Stimulated activated CD4-positive, alpha-beta T cell treated with anti-CD3 and anti-CD28 coated beads, Interleukin-12 subunit alpha, Interleukin-12 subunit beta, amount 100 ng/mL, for 4 hours (primary cell): ENCODE measurements around the gene PHF12.

Experiments
- DNase-seq: peaks from one replicate; pipeline ENCODE4 v3.0.0-alpha.2; 2020

The PHF12 gene

DNA sequence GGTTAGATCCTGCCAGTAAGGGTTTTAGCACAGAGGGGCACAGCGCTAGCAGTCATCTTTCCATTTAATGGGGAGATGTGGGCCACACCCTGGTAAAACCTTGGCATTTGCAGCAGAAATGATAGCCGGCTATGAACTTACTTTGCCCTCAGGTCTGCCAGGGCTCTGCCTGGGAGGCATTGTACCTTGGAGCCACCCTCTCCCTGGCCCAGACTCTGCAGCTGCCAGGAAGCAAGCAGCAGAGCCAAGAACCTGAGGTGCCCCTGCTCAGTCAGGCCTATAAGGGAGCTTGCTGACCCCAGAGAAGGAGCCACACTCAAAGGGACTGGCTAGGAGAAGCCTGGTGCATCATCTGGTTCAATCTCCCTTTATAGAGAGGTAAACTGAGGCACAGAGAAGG lies 23.7 kb upstream of the PHF12 start:
- DNase-seq = no peak

DNA sequence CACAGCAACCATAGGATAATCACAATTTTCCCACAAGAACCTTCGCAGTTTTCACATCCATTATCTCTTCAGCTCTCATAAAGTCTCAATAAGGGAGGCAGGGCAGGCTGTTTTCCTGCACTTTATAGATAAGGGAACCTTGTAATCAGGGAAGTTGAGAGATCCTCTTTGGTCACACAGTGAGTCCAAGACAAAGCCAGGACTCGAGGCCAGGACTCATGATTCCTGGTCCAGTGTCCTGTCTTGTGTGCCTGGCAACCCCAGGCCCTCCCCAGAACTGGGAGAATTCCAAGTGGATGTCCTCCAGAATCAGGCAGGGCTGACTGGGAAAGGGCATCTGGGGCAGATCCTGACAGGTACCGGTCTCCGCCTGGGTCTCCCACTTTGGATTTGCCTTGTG lies 23.1 kb upstream of the PHF12 start:
- no peak for DNase-seq

DNA sequence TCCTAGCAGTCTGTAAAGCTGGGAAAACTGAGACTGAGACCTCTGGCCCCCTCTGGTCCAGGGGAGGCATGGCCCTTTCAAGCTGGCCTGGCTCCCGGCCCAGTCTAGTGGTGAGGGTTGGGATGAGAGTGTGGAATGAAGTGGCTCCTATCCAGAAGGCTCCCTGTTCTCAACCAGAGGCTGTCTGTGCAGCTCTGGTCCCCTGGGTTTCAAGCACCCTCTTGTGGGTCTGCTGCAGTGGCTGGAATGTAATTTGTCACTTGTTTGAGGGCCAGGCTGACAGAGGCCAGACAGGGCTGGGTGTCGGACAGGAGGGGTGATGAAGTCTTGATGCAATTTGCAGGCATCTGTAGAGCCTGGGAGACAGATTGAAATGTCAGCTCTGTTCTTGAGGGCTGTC lies 22.1 kb upstream of the PHF12 start:
- no peak for DNase-seq

DNA sequence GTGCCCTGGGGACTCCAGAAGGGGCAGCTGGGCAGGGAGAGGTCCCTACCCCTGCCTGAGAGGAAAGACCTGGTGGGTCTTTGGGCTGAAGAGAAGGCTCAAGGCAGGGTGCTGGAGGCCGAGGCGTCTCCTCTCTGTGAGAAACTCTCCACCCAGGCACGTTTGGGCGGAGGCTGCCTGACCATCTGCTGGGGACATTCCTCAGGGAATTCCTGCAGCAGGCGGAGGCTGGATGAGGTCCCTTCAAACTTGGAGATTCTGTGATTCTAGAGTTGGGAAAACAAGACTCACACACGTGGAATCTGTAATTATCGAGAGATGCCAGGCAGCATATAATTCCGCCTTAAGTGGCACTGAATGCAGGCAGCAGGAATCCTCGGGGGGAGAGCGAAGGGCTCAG lies 21.1 kb upstream of the PHF12 start:
- DNase-seq = no peak

DNA sequence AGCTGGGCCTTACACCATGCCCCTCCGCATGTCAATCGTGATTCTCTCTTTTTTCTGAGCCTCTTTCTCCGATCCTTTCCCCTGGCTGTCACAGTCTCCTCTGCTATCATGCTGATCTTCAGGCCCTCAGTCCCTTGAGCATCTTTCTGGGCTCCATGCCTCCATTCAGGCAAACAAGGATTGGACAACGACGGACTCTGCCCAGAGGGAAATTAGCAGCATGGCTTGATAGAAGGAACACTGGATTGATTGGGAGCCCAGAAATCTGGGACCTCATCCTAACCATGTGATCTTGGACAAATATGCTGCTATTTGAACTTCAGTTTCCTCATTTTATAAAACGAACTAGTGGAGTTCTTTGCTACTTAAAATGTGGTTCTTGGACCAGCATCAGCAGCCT lies 19.6 kb upstream of the PHF12 start:
- no peak for DNase-seq

DNA sequence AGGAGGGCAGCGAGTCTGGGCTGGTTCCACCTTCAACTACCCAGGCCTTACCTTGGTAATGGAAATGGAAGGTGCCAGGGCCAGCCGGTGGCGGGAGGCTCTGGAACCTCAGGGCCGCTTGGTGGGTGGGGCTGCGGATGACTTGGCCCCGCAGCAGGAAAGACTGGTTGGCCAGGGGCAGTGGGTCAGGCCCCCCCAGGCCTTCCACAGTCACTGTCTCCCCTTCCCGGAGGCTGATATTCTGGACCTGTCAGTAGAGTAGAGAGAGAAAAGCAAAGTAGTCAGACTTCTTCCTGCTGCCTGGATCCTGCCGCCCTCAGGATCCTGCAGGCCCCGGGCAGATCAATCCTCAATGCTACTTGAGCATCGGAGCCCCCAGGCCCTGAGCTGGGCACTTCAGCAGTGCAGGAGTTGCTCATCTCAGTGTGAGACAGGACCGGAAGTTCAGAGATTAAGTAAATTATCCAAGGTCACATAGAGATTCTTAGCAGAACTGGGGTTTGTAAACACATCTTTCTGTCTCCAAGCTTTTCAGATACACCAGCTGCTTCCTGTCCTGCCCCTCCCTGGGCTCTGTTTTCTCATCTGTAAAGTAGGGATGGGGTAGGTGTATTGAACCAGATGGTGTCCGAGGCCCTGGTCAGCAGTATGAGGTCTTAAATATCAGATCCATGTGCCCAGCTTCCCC lies 18.5 kb upstream of the PHF12 start:
- DNase-seq = no peak

DNA sequence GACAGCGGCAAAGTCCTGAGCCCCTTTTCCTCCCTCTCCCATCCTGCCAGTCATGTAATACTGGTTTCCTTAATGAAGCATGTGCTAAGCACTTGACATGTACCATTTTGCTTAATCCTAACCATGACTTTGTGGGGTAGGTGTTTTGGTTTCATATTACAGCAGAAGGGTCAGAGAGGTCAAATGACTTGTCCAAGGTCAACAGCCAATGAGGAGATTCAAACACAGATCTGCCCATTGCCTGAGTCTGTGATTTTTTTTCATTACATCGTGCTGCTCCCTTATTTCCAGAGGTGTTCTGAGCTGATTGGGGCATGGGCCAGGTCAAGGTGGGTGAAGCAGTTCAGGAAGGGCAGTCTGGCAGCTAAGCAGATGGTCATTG lies 17.6 kb upstream of the PHF12 start:
- DNase-seq = no peak

DNA sequence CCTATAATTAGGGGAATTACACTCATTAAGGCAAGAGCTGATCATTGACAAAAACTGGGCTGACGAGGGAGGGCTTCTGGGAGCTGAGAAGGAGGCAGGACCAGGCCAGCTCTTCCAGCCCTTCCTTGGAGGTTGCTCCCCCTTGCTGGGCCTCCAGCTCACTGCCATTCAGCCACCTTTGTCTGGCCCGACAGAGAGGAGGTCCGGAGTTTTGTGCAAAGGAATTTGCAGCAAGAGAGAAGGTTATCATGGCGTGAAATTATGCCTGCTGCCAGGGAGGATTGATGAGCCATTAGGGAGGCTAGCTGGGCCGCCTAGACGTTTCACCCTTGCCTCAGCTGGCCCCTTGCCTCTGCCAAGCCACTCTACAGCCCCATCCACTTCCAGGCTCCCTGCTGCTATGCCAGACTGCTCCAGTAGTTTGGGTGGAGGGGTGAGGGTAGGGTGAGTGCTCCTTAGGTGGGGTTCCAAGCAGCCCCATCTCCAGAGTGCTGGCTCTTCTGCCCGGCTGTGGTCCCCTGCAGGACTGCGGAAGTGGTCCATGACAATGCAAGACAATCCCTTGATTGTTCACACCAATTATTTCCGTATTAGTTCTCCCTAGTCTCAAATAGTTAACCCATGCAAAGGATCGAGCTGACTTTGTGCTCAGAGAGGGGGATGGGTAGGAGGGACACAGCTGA lies 17.1 kb upstream of the PHF12 start:
- no peak for DNase-seq

DNA sequence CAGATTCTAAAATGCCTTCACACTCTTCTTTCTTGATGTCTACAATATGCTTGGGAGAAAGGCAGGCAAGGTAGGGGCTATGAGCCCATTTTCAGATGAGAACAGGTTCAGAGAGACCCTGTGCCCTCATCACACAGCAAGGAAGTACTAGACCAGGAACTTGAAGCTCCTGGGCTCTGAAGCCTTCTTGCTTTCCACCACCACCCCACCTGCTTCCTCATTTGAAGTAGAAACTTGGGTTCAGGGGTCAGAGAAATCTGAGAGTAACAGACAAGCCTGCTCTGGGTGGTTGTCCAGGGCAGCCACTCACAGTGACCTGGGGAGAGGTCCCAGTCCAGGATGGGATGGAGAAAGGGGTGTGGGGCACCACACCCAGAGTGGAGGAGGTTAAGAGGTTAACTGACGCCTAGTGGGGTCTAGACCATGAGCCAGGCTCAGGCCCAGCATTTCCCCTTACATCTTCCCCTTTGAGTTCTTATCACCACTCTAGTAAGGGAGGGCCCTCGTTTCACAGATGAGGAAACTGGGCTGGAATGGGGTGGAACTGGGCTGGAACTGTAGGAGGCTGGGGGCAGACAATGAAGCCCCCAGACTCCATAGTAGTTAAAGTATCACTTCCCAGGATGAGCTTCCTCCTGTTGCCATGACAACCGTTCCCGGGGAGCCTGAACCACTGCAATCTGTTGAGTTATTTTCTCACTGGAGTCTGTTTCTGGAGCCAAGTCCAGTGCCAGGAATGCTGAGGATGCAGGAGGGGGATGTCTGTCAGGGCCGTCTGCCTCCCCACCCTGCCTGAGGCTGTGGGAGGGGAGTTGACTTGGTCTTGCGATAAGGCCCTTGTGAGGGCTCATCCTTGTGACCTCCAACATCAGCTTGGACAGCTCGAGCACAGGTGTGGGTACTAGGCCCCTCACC lies 16.2 kb upstream of the PHF12 start:
- no peak for DNase-seq

DNA sequence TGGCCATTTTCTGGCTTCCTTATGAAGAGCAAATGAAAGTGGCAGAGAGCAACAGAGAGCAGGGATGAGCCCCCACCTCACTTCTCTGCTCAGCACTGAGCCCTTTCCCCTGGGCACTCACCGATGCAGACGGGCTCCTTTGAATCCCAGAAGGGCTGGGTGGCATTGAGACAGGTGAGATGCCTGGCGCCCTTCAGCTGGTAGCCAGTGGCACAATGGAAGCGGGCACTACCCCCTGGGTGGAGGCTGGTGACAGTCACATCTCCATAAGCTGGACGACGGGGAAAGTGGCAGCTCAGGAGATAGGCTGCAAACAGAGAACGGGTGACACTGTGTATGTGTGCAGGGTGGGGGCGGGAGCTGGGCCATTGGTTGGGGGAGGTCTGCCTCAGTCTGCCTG lies 12.5 kb upstream of the PHF12 start:
- DNase-seq = no peak

DNA sequence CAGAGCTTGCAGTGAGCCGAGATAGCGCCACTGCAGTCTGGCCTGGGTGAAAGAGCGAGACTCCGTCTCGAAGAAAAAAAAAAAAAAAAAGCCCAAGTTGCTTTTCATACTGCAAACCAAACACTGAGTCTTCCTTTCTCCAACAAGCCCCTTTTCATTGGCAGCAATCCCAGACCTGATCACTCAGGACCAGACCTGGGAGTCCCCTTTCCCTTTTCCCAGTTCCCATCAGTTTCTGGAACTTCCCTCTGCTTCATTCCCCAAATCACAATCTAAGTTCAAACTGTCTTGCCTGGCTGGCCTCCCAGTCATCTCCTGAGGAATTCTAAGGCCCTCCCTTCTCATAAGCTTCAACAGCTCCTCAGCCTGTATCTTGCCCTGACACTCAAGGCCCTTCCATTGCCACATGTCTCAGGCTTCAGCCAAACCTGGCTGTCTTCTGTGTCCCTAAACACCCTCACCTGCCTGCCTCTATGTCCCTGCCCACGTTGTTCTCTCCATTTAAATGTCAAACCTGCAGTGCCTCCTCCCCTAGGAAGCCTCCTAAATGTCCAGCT lies 11.8 kb upstream of the PHF12 start:
- no peak for DNase-seq

DNA sequence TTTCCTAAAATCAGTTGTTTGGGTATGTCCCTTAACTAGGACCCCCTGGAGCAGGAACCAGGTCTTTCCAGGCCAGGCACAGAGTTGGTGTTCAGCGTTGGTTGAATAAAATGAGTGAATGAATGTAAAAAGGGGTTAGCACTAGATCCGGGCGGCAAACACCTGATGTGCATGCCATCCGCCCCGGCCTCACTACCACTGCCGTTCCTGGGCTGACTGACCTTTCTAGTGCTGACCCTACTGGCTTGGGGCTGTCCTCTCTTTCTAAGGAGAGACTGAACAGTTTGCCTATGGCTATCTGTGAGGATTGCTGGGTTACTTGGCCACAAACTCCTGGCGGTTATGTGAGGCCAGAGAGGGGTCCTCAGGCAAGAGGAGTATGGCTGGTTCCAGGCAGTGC lies 10.1 kb upstream of the PHF12 start:
- no peak for DNase-seq

DNA sequence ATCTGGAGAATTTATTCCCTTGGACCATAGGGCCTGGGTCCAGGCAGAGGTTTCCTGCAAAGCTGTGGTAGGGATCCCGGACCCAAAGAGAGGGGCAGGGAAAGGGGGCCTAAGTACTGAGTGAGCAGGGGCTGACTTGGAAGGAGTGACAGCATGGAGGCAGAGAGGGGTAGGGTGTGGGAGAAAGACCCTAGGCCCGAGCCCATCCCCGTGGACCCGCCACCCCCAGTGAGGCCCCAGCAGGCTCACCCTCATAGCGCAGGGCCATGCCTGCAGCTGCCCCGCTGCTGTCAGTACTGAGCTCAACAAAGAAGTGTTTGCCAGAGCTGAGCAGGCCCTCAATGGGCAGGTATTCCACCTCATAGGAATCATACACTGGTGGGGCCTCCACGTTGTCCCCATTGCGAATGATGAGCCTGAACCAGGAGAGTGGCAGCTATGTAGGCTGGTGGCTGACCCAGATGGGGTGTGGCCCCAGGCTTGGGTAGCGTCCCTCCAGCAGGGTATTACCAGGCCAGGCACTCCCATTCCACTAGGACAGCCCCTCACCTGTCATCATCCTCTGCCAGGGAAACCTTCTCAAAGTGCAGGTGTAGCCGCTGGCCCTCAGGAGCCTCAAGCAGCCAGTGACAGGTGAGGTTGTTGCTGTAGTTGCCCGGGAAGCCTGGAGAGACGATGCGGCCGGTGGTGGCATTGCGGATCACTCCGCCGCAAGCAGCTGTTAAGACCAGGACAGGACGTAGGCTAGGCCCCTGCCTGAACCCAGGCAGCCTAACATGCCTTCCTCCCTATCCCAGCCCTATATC lies 9.1 kb upstream of the PHF12 start:
- no peak for DNase-seq

DNA sequence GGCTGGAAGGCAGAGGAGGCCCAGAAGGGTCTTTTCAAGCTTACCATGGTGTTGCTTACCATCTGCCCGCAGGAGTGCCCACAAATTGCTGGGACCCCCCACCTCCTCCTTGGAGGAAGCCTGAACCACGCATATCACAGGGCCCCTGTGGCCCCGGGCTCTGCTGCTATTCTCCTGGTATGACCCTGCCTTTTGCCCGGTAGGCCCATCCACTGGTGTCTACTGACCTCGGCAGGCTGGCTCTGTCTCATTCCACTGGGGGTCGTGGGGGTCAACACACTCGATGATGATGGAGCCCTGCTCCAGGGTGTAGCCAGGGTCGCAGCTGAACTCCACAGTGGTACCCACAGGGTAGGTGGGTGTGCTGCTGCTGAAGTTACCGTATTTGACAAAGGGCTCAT lies 8.2 kb upstream of the PHF12 start:
- DNase-seq = no peak

DNA sequence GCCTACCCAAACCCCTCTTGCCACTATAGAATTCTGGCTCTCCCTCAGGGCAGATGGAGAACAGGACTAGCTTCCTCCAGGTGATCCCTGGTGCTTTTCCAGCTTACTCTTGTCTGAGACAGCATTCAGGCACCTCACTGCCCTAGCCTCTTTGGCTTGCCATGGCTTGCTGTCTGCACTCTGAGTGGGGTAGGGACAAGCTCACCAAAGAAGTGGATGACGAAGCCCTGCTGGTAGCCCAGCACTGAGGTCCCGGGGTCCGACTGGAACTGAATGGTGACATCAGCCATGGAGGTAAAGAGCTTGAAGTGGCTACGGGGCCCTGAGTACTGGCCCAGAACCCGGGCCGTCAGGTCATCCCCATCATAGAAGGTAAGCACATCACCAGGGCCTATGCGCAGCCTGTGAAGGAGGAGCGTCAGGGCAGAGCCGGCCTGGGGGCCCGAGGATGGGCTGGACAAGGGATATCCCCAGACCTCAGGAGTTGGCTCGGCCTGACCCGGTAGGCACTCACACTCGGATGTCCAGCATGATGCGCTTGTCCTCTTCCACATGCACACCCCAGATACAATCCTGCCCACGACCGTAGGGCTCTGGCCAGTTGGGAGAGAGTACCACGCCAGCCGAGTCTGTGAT lies 7.6 kb upstream of the PHF12 start:
- DNase-seq = no peak

DNA sequence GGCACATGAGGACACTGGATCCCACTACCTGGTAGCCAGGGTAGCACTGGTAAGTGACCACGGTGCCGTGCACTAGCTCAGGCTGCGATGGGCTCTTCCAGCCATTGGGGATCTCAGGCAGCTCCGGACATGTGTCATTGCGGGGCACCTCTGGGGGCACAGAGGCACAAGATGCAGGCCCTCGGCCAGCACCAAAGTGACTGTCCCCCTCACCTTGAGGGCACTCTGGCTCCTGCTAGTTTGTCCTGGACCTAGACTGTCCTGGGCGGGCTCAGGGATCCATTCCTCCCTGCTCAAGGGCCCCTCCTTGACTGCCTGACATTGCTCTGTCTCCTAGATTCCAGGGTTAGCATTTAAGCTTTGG lies 6.7 kb upstream of the PHF12 start:
- DNase-seq = no peak

DNA sequence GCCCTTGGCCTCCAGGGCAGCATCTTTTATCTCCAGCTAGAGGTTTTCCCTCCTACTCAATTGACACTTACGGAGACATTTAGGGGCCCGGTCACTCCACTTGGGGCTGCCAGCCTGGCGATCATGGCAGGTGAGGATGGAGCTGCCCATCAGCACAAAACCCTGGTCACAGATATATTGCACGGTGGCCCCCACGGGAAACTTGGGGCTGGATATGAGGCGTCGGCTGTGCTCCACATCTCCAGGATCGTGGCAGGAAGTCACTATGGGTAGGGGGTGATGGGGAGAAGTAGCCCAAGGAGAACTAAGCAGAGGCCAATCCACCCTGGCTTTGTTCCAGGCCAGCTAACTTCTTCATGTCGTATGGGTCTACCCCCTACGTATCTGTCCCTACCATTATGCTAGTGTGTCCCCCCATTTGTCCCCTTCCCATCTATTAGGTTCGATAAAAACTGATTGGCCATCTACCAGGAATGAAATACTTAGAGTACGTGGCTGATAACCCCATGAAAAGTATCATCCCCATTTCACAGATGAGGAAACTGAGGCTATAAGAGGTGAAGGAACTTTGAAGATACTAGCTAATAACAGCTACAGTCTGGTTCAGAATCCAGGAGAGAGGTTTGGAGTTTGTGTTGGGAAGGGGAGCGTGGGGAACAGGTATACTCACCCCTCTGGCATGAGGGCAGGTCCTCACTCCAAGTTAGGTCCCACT lies 6.1 kb upstream of the PHF12 start:
- DNase-seq = no peak

DNA sequence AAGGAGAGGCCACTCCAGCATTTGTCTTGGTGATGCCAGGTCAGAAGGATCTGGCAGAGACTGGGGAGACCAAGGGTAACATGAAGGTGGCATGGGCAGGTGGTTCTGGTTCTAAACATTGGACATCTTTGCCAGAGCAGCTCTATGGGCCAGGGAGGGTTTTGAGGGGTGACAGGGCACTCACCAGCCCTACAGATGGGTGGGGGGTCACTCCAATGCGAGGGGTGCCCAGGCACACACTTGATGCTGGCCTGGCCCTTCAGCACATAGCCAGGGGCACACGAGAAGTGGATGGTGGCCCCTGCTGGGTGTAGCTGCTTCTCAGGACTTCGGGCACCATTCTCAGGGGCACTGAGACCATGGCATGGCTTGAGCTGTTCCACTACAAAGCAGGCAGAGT lies 5.5 kb upstream of the PHF12 start:
- DNase-seq = no peak

DNA sequence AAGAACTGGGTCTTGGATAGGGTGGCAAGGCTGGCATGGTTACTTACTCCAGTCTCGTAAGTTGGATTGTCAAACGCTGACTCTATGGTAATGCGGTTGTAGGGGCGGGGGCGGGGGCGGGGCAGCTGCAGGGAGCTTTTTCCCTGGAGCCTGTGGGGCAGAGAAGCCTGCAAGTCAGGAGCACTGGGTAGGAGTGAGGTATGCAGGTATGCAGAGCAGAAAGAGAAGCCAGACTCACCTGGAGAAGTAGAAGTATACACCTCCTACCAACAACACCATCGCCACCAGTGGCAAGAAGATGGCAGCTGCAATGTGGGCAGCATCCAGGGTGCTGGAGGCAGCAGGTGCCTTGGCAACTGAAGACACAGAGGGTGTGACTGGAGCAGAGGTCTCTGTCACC lies 4.8 kb upstream of the PHF12 start:
- no peak for DNase-seq

DNA sequence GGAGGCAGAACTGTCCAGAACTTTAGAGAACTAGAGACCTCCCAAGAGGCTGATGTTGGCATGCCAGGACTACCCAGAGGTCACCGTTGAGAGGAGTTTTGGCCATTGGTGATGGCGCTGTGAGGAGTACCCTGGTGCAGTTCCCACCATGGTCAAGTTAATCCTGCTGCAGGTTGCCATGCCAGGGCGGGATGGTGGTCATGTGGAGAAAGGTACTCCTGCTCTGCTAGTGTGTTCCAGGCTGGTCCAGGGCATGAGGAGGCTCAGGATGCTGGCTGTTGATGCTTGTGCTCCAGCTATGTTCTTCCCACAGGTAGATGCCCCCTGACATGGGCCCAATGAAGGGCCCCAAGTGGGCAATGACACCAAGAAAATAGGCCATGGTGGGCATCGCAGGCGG lies 4.1 kb upstream of the PHF12 start:
- DNase-seq = no peak

DNA sequence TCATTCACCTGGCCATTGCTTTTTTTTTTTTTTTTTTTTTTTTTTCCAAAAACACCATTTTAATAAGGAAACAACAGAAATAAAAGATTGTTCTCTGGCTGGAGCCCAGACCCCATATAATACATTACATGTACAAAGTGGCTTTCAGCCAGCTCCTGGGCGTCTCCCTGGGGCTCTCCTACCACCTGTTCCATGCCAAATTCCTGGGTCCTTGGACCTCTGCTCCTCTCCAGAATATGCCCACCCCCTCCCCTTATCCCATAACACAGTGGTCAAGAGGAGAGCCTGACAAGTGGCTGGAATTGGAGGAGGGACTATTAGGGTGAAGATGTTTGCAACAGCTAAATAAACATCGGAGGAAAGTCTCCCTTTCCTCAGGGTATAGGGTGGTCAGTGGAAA lies 3.6 kb upstream of the PHF12 start:
- DNase-seq = no peak
